ENCODE data around the gene MYOCOS. TPM values are rescaled to one million over a fixed set of nuclear protein-coding genes. Genes with fewer than 3 reads are reported as not detected.

The MYOCOS gene
- total RNA-seq (2022; extraction: Qiagen RNA extraction): not detected in 5 replicates

GRCh38 chr1:171622152-171622462 lies at the start of gene MYOCOS:
MYOCOS (plus strand) TSS chr1:171622243; CDS start chr1:171623884, 1,641 bp downstream.

GRCh38 chr1:171652234-171652822 lies 30.3 kb downstream of the MYOCOS start, which contains the start of gene MYOC:
MYOC (minus strand) TSS chr1:171652688; CDS start chr1:171652611, 77 bp downstream.

Other genes with a start within 250 kb of the MYOCOS start
- gene PRRC2C, start 136.7 kb upstream of the MYOCOS start, total RNA-seq (2022; extraction: Qiagen RNA extraction): 60.1 to 74.6 TPM (median 73.4 TPM) in 5 replicates
- gene MYOC, start 30.4 kb downstream of the MYOCOS start, total RNA-seq (2022; extraction: Qiagen RNA extraction): not detected in 5 replicates
- 3.4 to 4.8 TPM (median 3.8 TPM) in 5 replicates for gene VAMP4, start 119.8 kb downstream of the MYOCOS start, total RNA-seq (2022; extraction: Qiagen RNA extraction)
- gene METTL13, start 159.4 kb downstream of the MYOCOS start, total RNA-seq (2022; extraction: Qiagen RNA extraction): 34.8 to 44.0 TPM (median 42.7 TPM) in 5 replicates
- gene DNM3, start 219.3 kb downstream of the MYOCOS start, total RNA-seq (2022; extraction: Qiagen RNA extraction): 0.48 to 0.97 TPM (median 0.60 TPM) in 5 replicates